Measurements from ENCODE around the gene SLC12A9. TPM values are rescaled to one million over a fixed set of nuclear protein-coding genes. Genes with fewer than 3 reads are reported as not detected.
"Not testable (repeated sequence)": the region's sequence is repeated elsewhere in the genome, so short reads cannot be mapped to it uniquely, and the experiment has no call there.

SLC12A9 gene
- total and polyA plus RNA-seq, 4 donors: 28.5 to 52.6 (median 39.2) TPM

GRCh38 chr7:100840470-100841100 lies 11.9 kb upstream of the SLC12A9 start:
- H3K27me3 ChIP-seq (ENCODE audit: control insufficient read depth in 3 of 3, insufficient read depth in 3 of 3, low read length in 2 of 3): no peaks in the 10 kb centered on the region
- no peak overlapping the region for H3K27ac ChIP-seq (ENCODE audit: low read depth in 1 of 2, low read length in 1 of 2)
- ATAC-seq (ENCODE audit: insufficient read depth, low FRiP score): no peak
- no peak overlapping the region for H3K4me3 ChIP-seq
- H3K4me1 ChIP-seq (ENCODE audit: control insufficient read depth in 5 of 5, insufficient read depth in 5 of 5, low read length in 5 of 5): peaks cover 0 to 15% (median 2%) of the 10 kb centered on the region in 5 donors
- 65 to 85% methylated on average over 8 of the region's 8 CpGs for WGBS, 2 donors
- DNase-seq: peak in 1 of 3 donors; percentile 4
- no peaks in the 10 kb centered on the region for H3K36me3 ChIP-seq (ENCODE audit: control insufficient read depth in 4 of 4, insufficient read depth in 4 of 4, low read length in 4 of 4)
- H3K9ac ChIP-seq (ENCODE audit: insufficient read depth in 1 of 2, low read length in 2 of 2): no peak overlapping the region
- TF ChIP-seq, protein P1, sequence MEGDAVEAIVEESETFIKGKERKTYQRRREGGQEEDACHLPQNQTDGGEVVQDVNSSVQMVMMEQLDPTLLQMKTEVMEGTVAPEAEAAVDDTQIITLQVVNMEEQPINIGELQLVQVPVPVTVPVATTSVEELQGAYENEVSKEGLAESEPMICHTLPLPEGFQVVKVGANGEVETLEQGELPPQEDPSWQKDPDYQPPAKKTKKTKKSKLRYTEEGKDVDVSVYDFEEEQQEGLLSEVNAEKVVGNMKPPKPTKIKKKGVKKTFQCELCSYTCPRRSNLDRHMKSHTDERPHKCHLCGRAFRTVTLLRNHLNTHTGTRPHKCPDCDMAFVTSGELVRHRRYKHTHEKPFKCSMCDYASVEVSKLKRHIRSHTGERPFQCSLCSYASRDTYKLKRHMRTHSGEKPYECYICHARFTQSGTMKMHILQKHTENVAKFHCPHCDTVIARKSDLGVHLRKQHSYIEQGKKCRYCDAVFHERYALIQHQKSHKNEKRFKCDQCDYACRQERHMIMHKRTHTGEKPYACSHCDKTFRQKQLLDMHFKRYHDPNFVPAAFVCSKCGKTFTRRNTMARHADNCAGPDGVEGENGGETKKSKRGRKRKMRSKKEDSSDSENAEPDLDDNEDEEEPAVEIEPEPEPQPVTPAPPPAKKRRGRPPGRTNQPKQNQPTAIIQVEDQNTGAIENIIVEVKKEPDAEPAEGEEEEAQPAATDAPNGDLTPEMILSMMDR (IDR thresholded peaks at IDR 0.05; ENCODE audit: control extremely low read depth, extremely low read depth): no peak
- H3K9me3 ChIP-seq (ENCODE audit: control insufficient read depth in 4 of 4, insufficient read depth in 3 of 4, low read length in 3 of 4): no peaks in the 10 kb centered on the region

GRCh38 chr7:100847360-100847759 lies 5.2 kb upstream of the SLC12A9 start:
- Histone ChIP-seq H3K27ac (ENCODE audit: low read depth in 1 of 2, low read length in 1 of 2) (no peak overlapping the region), H3K4me1 (ENCODE audit: control insufficient read depth in 5 of 5, insufficient read depth in 5 of 5, low read length in 5 of 5) (peaks cover 0 to 7% (median 0%) of the 10 kb centered on the region in 5 donors), H3K27me3 (ENCODE audit: control insufficient read depth in 3 of 3, insufficient read depth in 3 of 3, low read length in 2 of 3) (no peaks in the 10 kb centered on the region), H3K9ac (ENCODE audit: insufficient read depth in 1 of 2, low read length in 2 of 2) (no peak overlapping the region), H3K4me3 (no peak overlapping the region), H3K9me3 (ENCODE audit: control insufficient read depth in 4 of 4, insufficient read depth in 3 of 4, low read length in 3 of 4) (no peaks in the 10 kb centered on the region), H3K36me3 (ENCODE audit: control insufficient read depth in 4 of 4, insufficient read depth in 4 of 4, low read length in 4 of 4) (no peaks in the 10 kb centered on the region)
- ATAC-seq (ENCODE audit: insufficient read depth, low FRiP score) (no peak), DNase-seq (no peak)
- TF ChIP-seq, protein P1 (IDR thresholded peaks at IDR 0.05; ENCODE audit: control extremely low read depth, extremely low read depth): no peak
- 87 to 98% methylated on average over 4 of the region's 4 CpGs for WGBS, 2 donors

DNA sequence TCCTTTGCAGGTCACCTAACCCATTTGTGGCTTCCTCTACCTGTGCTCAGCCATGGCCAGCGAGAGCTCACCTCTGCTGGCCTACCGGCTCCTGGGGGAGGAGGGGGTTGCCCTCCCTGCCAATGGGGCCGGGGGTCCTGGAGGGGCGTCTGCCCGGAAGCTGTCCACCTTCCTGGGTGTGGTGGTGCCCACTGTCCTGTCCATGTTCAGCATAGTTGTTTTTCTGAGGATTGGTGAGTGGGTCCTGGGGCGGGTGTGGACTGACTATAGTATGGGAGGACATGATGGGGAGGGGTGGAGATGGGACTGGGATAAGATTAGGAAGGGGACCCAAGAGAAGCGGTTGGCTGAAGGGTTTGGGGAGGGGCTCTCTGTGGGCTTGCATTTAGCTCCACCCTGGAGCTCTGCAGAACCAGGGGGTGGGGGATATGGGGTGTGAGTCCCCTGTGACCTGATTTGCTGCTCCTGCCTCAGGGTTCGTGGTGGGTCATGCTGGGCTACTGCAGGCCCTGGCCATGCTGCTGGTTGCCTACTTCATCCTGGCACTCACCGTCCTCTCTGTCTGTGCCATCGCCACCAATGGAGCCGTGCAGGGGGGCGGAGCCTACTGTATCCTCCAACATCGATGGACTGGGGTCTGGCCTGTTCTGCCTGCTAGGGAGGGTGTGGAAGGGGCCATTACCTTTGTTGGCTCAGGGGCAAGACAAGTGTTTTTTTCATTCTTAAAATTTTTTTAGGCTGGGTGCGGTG lies 1.8 kb downstream of the SLC12A9 start:
- H3K4me3 ChIP-seq: no peak overlapping the region
- H3K4me1 ChIP-seq (ENCODE audit: control insufficient read depth in 5 of 5, insufficient read depth in 5 of 5, low read length in 5 of 5): peaks cover 0 to 13% (median 4%) of the 10 kb centered on the region in 5 donors
- DNase-seq (no peak), ATAC-seq (ENCODE audit: insufficient read depth, low FRiP score) (no peak)
- 91 to 94% methylated on average over 14 of the region's 14 CpGs for WGBS, 2 donors
- no peaks in the 10 kb centered on the region for H3K9me3 ChIP-seq (ENCODE audit: control insufficient read depth in 4 of 4, insufficient read depth in 3 of 4, low read length in 3 of 4)
- H3K36me3 ChIP-seq (ENCODE audit: control insufficient read depth in 4 of 4, insufficient read depth in 4 of 4, low read length in 4 of 4): peaks cover 0 to 13% (median 2%) of the 10 kb centered on the region in 4 donors
- TF ChIP-seq, protein P1 (IDR thresholded peaks at IDR 0.05; ENCODE audit: control extremely low read depth, extremely low read depth): no peak
- H3K9ac ChIP-seq (ENCODE audit: insufficient read depth in 1 of 2, low read length in 2 of 2): no peak overlapping the region
- no peaks in the 10 kb centered on the region for H3K27me3 ChIP-seq (ENCODE audit: control insufficient read depth in 3 of 3, insufficient read depth in 3 of 3, low read length in 2 of 3)
- no peak overlapping the region for H3K27ac ChIP-seq (ENCODE audit: low read depth in 1 of 2, low read length in 1 of 2)

DNA sequence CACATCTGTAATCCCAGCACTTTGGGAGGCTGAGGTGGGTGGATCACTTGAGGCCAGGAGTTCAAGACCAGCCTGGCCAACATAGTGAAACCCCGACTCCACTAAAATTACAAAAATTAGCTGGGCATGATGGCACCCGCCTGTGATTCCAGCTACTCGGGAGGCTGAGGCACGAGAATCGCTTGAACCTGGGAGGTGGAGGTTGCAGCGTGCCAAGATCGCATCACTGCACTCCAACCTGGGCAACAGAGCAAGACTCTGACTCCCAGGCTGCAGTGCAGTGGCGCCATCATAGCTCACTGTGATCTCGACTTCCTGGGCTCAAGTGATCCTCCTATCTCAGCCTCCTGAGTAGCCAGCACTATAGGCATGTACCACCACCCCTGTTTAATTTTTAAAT lies 2.4 kb downstream of the SLC12A9 start:
- not testable (repeated sequence) for ATAC-seq (ENCODE audit: insufficient read depth, low FRiP score); H3K27ac ChIP-seq (ENCODE audit: low read depth in 1 of 2, low read length in 1 of 2); H3K9me3 ChIP-seq (ENCODE audit: control insufficient read depth in 4 of 4, insufficient read depth in 3 of 4, low read length in 3 of 4); H3K4me3 ChIP-seq; H3K27me3 ChIP-seq (ENCODE audit: control insufficient read depth in 3 of 3, insufficient read depth in 3 of 3, low read length in 2 of 3); H3K9ac ChIP-seq (ENCODE audit: insufficient read depth in 1 of 2, low read length in 2 of 2); DNase-seq
- WGBS, 2 donors: 96 to 98% methylated on average over 9 of the region's 9 CpGs
- H3K4me1 ChIP-seq (ENCODE audit: control insufficient read depth in 5 of 5, insufficient read depth in 5 of 5, low read length in 5 of 5): peaks cover 0 to 13% (median 4%) of the 10 kb centered on the region in 5 donors
- H3K36me3 ChIP-seq (ENCODE audit: control insufficient read depth in 4 of 4, insufficient read depth in 4 of 4, low read length in 4 of 4): peaks cover 0 to 15% (median 2%) of the 10 kb centered on the region in 4 donors
